BJ (cell line): ENCODE measurements around the gene RSPO4. TPM values are rescaled to one million over a fixed set of nuclear protein-coding genes. Genes with fewer than 3 reads are reported as not detected.
"Not testable (repeated sequence)": the region's sequence is repeated elsewhere in the genome, so short reads cannot be mapped to it uniquely, and the experiment has no call there.

Experiments used
- CTCF ChIA-PET: fragments of 350-600 bp; formaldehyde crosslinking; extraction: SDS; loops from one replicate; lab custom pipeline; 2021; ENCODE audit warnings: antibody characterized with exemption, inconsistent platforms; lab: Yijun Ruan, JAX
- POLR2A ChIA-PET: fragments of 300-600 bp; sonication (Branson Sonifier 250); formaldehyde crosslinking; extraction: SDS; loops from one replicate; lab custom pipeline; 2021; ENCODE audit warnings: antibody characterized with exemption; lab: Charles Lee
- DNase-seq: peaks from one replicate; pipeline ENCODE4 v3.0.0-alpha.2; 2011; ENCODE audit warnings: low read depth
- H3K27me3 ChIP-seq: 2 replicates; pipeline ENCODE4 v1.6.0; 2011; ENCODE audit warnings: low read length; ENCODE audit not compliant: control insufficient read depth, insufficient read depth
- H3K36me3 ChIP-seq: 2 replicates; pipeline ENCODE4 v1.5.1; 2011; ENCODE audit warnings: low read length; ENCODE audit not compliant: control insufficient read depth, insufficient read depth
- H3K4me3 ChIP-seq: 2 replicates; pipeline ENCODE4 v1.5.1; 2011; ENCODE audit warnings: low read depth, mild to moderate bottlenecking, control low read depth, low read length
- CTCF ChIP-seq: IDR thresholded peaks from 2 replicates; pipeline ENCODE4 v1.5.1; 2011; ENCODE audit warnings: low read depth, mild to moderate bottlenecking, control low read depth, inconsistent platforms, low read length, moderate library complexity; ENCODE audit not compliant: insufficient read depth
- polyA plus RNA-seq: library from polyadenylated mRNA; depleted of rRNA; stranded (reverse); fragments of >200 nt; gene quantifications from 2 replicates; pipeline ENCODE4 v1.2.3, GENCODE V29; 2011

Gene RSPO4
- polyA plus RNA-seq, 1 experiment, result 0.52 TPM

- POLR2A ChIA-PET, result no interaction called here
- TF ChIP-seq CTCF, result no peak
- H3K27me3 ChIP-seq, result peaks cover 2% of the 10 kb centered on the region; the same call in 1 of the 2 replicates
- no peak for DNase-seq
- no peaks in the 10 kb centered on the region for H3K36me3 ChIP-seq
- CTCF ChIA-PET, result interaction anchor here (1.1 kb wide), 1 partner anchor 32 kb away, joined by 3 read pairs; no protein-coding TSS in a partner anchor
- H3K4me3 ChIP-seq, result no peak overlapping the region
Measured at GRCh38 chr20:988272-988671, 13.8 kb downstream of the RSPO4 start.

- POLR2A ChIA-PET, result no interaction called here
- Histone ChIP-seq H3K27me3 (peaks cover 2% of the 10 kb centered on the region; the same call in 1 of the 2 replicates), H3K4me3 (no peak overlapping the region), H3K36me3 (no peaks in the 10 kb centered on the region)
- TF ChIP-seq CTCF, result no peak
- no peak for DNase-seq
- CTCF ChIA-PET, result interaction anchor here (0.6 to 1.1 kb wide), 2 partner anchors 32 to 250 kb away, joined by 3 read pairs; no protein-coding TSS in a partner anchor
Measured at GRCh38 chr20:987677-988076, 14.4 kb downstream of the RSPO4 start.

- TF ChIP-seq CTCF, result no peak
- H3K27me3 ChIP-seq, result 0 out of 2 replicates have a peak, but pooled peaks cover 2% of the 10 kb centered on the region
- H3K4me3 ChIP-seq, result no peak overlapping the region
- no peak for DNase-seq
- no peaks in the 10 kb centered on the region for H3K36me3 ChIP-seq
- ChIA-PET CTCF (interaction anchor here (0.7 kb wide), 1 partner anchor 51 kb away, joined by 3 read pairs; no protein-coding TSS in a partner anchor), POLR2A (no interaction called here)
Measured at GRCh38 chr20:986733-987355, 15.3 kb downstream of the RSPO4 start.

- DNase-seq, H3K4me3 ChIP-seq, CTCF ChIA-PET, H3K36me3 ChIP-seq, H3K27me3 ChIP-seq, POLR2A ChIA-PET: not testable (repeated sequence)
Measured at GRCh38 chr20:984994-985393, 17.1 kb downstream of the RSPO4 start.

- no peak overlapping the region for H3K4me3 ChIP-seq
- no peak for DNase-seq
- H3K27me3 ChIP-seq, result no peaks in the 10 kb centered on the region
- no peak for TF ChIP-seq CTCF
- POLR2A ChIA-PET, result no interaction called here
- CTCF ChIA-PET, result interaction anchor here (0.9 to 1.4 kb wide), 4 partner anchors 12 to 27 kb away, joined by 3 to 4 read pairs (median 4); no protein-coding TSS in a partner anchor
- H3K36me3 ChIP-seq, result no peaks in the 10 kb centered on the region
Measured at GRCh38 chr20:982754-983153, 19.4 kb downstream of the RSPO4 start.
